Activated CD4-positive, alpha-beta T cell treated with anti-CD3 and anti-CD28 coated beads for 36 hours (primary cell): ENCODE measurements around the gene NOS1. TPM values are rescaled to one million over a fixed set of nuclear protein-coding genes. Genes with fewer than 3 reads are reported as not detected.

Experiments used
- ATAC-seq: fragments of 200-7000 bp; cut with Tn5 transposase; one replicate; pipeline ENCODE4 v1.10.0; 2021; ENCODE audit warnings: mild to moderate bottlenecking, moderate library complexity
- CTCF ChIA-PET: fragments of 350-600 bp; sonication (Branson Sonifier 250); formaldehyde crosslinking; loops from one replicate; lab custom pipeline; 2021; ENCODE audit warnings: antibody characterized with exemption; lab: Charles Lee
- POLR2A ChIA-PET: fragments of 350-600 bp; sonication (Branson Sonifier 250); formaldehyde crosslinking; loops from one replicate; lab custom pipeline; 2021; ENCODE audit warnings: antibody characterized with exemption, inconsistent platforms; lab: Charles Lee
- DNase-seq: peaks from one replicate; pipeline ENCODE4 v3.0.0-alpha.2; 2020
- H3K27ac Mint-ChIP-seq: one replicate; pipeline ENCODE4 v1.8.0; 2021; ENCODE audit warnings: mixed read lengths
- H3K27me3 Mint-ChIP-seq: one replicate; pipeline ENCODE4 v1.8.0; 2021; ENCODE audit warnings: mixed read lengths
- H3K36me3 Mint-ChIP-seq: one replicate; pipeline ENCODE4 v1.8.0; 2021; ENCODE audit warnings: low read depth, mixed read lengths
- H3K4me1 Mint-ChIP-seq: one replicate; pipeline ENCODE4 v1.8.0; 2021; ENCODE audit warnings: mixed read lengths
- H3K4me3 Mint-ChIP-seq: one replicate; pipeline ENCODE4 v1.8.0; 2021; ENCODE audit warnings: mild to moderate bottlenecking, moderate library complexity, mixed read lengths
- H3K9me3 Mint-ChIP-seq: one replicate; pipeline ENCODE4 v1.8.0; 2021; ENCODE audit warnings: low read depth, mixed read lengths
- intact Hi-C, 2 experiments: fragments of 100-400 bp; cut with DNase I in 1 of 2; cut with micrococcal nuclease in 1 of 2; formaldehyde crosslinking; loops; one replicate each; pipeline versions ENCODE4 v1.14.2 to v1.15.1; 2022 to 2024; cut with DNase I, micrococcal nuclease
- total RNA-seq, 2 experiments: library from RNA; stranded (reverse); gene quantifications; one replicate each; pipeline ENCODE4 v1.2.3, GENCODE V29; 2021

The NOS1 gene
- total RNA-seq, 2 experiments from 2014 or later, result not detected

DNA sequence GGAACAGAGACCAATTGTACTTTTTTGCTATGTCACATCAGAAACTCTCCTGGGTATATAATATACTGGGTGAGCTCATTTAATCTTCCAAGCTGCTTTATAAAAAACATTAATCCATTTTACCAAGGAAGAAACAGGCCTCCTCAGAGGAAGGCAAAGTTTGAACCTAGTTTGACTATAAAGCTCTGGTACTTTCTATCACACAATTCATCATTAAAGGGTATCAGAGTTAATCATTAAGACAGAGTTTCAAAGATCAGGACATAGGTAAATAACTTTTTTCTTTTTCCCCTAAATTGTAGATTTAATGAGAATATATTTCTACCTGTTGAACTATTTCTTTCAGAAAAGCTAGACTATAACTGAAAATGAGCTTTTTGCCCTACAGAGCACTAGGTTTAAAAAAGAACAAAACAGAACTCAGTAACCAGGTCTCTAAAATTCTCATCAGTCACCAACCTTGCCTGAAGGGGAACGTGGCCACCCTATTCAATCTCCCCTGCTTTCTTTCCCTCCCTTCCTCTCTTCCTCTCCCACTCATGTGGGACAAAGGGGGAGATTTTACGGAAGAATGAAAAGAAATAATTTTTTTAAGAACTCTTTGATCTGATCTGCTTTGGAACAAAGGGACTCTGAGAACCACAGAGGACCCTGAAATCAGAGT, 189.8 kb downstream of the NOS1 start:
- peaks cover 3% of the 10 kb centered on the region for H3K4me1 Mint-ChIP-seq
- no peak overlapping the region for H3K4me3 Mint-ChIP-seq
- no peak overlapping the region for H3K27ac Mint-ChIP-seq
- POLR2A ChIA-PET, result interaction anchor here (0.7 kb wide), 1 partner anchor 18 kb away, joined by 3 read pairs; the partner anchor contains the start of gene FBXO21
- ATAC-seq (no peak), DNase-seq (no peak)
- intact Hi-C loops, result no loop called here
- no peaks in the 10 kb centered on the region for H3K27me3 Mint-ChIP-seq
- H3K9me3 Mint-ChIP-seq, result no peaks in the 10 kb centered on the region
- H3K36me3 Mint-ChIP-seq, result peaks cover 59% of the 10 kb centered on the region
- CTCF ChIA-PET, result interaction anchor here (1.0 kb wide), 1 partner anchor 22 kb away, joined by 3 read pairs; no protein-coding TSS in a partner anchor

DNA sequence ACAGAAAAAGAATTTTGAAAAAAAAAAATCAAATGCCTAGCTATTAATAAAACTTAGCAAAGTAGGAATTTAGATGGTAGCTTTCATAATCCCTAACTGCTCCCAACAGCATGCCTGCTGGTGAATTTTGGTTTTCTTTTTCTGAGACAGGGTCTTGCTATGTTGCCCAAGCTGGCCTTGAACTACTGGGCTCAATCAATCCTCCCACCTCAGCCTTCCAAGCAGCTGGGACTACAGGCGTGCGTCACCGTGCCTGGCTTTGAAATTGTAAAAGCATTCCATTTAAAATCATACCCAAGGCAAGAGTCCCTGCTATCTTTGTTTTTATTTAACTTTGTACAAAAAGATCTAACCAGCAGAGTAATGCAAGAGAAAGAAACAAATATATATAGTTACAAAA, 191.9 kb downstream of the NOS1 start:
- peaks cover 51% of the 10 kb centered on the region for H3K36me3 Mint-ChIP-seq
- ChIA-PET POLR2A (no interaction called here), CTCF (no interaction called here)
- intact Hi-C loops, result no loop called here
- DNase-seq (no peak), ATAC-seq (no peak)
- H3K27ac Mint-ChIP-seq, result no peak overlapping the region
- no peak overlapping the region for H3K4me3 Mint-ChIP-seq
- no peaks in the 10 kb centered on the region for H3K4me1 Mint-ChIP-seq
- no peaks in the 10 kb centered on the region for H3K27me3 Mint-ChIP-seq
- H3K9me3 Mint-ChIP-seq, result no peaks in the 10 kb centered on the region

- ATAC-seq (no peak), DNase-seq (no peak)
- CTCF ChIA-PET, result interaction anchor here (0.7 kb wide), 1 partner anchor 1565 kb away, joined by 3 read pairs; no protein-coding TSS in a partner anchor
- no peaks in the 10 kb centered on the region for H3K4me1 Mint-ChIP-seq
- H3K9me3 Mint-ChIP-seq, result no peaks in the 10 kb centered on the region
- POLR2A ChIA-PET, result no interaction called here
- intact Hi-C loops, result no loop called here
- H3K27ac Mint-ChIP-seq, result no peak overlapping the region
- H3K36me3 Mint-ChIP-seq, result peaks cover 48% of the 10 kb centered on the region
- no peak overlapping the region for H3K4me3 Mint-ChIP-seq
- H3K27me3 Mint-ChIP-seq, result no peaks in the 10 kb centered on the region
These were observed 192.4 kb downstream of the NOS1 start for GRCh38 chr12:117168976-117169375.

- Mint-ChIP-seq H3K36me3 (peaks cover 52% of the 10 kb centered on the region), H3K4me3 (no peak overlapping the region), H3K27ac (no peak overlapping the region), H3K4me1 (no peaks in the 10 kb centered on the region), H3K27me3 (no peaks in the 10 kb centered on the region), H3K9me3 (no peaks in the 10 kb centered on the region)
- ChIA-PET CTCF (no interaction called here), POLR2A (interaction anchor here (0.6 to 1.1 kb wide), 2 partner anchors 20 to 225 kb away, joined by 3 to 6 read pairs; no protein-coding TSS in a partner anchor)
- intact Hi-C loops, result no loop called here
- DNase-seq (no peak), ATAC-seq (no peak)
These were observed 193.7 kb downstream of the NOS1 start for GRCh38 chr12:117167769-117168168.

DNA sequence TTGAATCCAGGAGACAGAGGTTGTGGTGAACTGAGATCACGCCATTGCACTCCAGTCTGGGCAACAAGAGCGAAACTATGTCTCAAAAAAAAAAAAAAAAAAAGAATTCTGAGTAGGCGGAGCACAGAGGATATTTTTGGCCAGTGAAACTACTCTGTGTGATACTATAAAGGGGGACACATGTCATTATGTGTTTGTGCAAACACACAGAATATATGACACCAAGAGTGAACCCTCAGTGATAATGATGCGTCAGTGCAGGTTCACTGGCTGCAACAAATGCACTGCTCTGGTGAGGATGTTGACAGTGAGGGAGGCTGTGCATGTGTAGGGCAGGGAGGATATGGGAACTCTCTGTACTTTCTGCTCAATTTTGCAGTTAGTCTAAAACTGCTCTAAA, 195.3 kb downstream of the NOS1 start:
- Mint-ChIP-seq H3K27ac (no peak overlapping the region), H3K9me3 (no peaks in the 10 kb centered on the region), H3K4me1 (no peaks in the 10 kb centered on the region), H3K36me3 (peaks cover 51% of the 10 kb centered on the region), H3K4me3 (no peak overlapping the region), H3K27me3 (no peaks in the 10 kb centered on the region)
- no peak for ATAC-seq
- intact Hi-C loops, result no loop called here
- DNase-seq, result no peak
- CTCF ChIA-PET, result interaction anchor here (0.8 kb wide), 1 partner anchor 79 kb away, joined by 3 read pairs; no protein-coding TSS in a partner anchor
- POLR2A ChIA-PET, result no interaction called here

DNA sequence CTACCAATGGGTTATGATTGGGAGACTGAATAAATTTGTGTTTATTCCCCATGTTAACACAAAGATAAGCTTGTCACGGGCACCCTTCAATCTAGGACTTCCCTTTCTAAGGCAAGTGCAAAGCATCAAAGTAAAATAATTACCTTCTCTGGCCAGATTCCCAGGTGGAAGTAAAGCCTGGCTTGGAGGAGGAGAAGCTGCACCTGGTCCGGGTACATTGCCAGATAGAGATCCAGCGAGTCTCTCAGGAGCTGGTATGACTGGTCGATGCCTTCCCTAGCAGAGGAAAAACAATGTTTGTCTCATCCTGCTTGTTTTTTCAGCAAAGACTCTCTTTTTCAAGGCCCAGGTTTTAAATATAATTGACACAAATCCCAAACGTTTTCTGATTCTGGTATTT, 196.1 kb downstream of the NOS1 start:
- POLR2A ChIA-PET, result interaction anchor here (0.6 kb wide), 1 partner anchor 223 kb away, joined by 4 read pairs; no protein-coding TSS in a partner anchor

GRCh38 chr12:117162633-117163032, 198.8 kb downstream of the NOS1 start:
- no peaks in the 10 kb centered on the region for H3K4me1 Mint-ChIP-seq
- H3K27ac Mint-ChIP-seq, result no peak overlapping the region
- no peaks in the 10 kb centered on the region for H3K9me3 Mint-ChIP-seq
- POLR2A ChIA-PET, result interaction anchor here (0.7 kb wide), 1 partner anchor 13 kb away, joined by 10 read pairs; no protein-coding TSS in a partner anchor
- no peak for DNase-seq
- no peak overlapping the region for H3K4me3 Mint-ChIP-seq
- CTCF ChIA-PET, result no interaction called here
- peaks cover 59% of the 10 kb centered on the region for H3K36me3 Mint-ChIP-seq
- intact Hi-C loops, result no loop called here
- H3K27me3 Mint-ChIP-seq, result no peaks in the 10 kb centered on the region
- ATAC-seq, result no peak

More for the DNA sequence above, 196.1 kb downstream of the NOS1 start:
- H3K36me3 Mint-ChIP-seq, result peaks cover 51% of the 10 kb centered on the region
- no peaks in the 10 kb centered on the region for H3K27me3 Mint-ChIP-seq
- DNase-seq (no peak), ATAC-seq (no peak)
- peak overlapping the region; percentile 9 for H3K27ac Mint-ChIP-seq
- no peaks in the 10 kb centered on the region for H3K4me1 Mint-ChIP-seq
- intact Hi-C loops, result no loop called here
- CTCF ChIA-PET, result interaction anchor here (0.8 to 2.3 kb wide), 2 partner anchors 9 to 78 kb away, joined by 3 to 7 read pairs; no protein-coding TSS in a partner anchor
- H3K9me3 Mint-ChIP-seq, result no peaks in the 10 kb centered on the region
- H3K4me3 Mint-ChIP-seq, result no peak overlapping the region

DNA sequence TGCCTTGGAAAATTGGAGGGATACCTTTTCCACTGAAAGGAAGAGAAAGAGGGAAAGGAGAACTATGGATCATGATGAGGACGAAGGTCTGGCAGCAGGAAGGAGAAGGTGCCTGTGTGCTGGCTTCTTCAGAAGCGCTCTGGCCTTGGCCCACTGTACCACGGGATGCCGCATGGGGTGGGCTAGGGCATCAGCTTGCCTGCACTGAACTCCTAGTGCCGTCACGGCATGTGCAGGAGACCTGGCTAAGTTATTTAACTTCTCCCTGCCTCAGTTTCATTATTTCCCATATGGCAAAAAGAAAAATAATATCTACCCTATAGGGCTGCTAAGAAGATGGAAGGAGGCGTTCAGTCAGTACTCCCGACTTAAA, 199.3 kb downstream of the NOS1 start:
- intact Hi-C loops, result no loop called here
- H3K4me3 Mint-ChIP-seq, result no peak overlapping the region
- H3K4me1 Mint-ChIP-seq, result no peaks in the 10 kb centered on the region
- no peak overlapping the region for H3K27ac Mint-ChIP-seq
- no peaks in the 10 kb centered on the region for H3K27me3 Mint-ChIP-seq
- CTCF ChIA-PET, result no interaction called here
- peaks cover 63% of the 10 kb centered on the region for H3K36me3 Mint-ChIP-seq
- DNase-seq (no peak), ATAC-seq (no peak)
- no peaks in the 10 kb centered on the region for H3K9me3 Mint-ChIP-seq
- POLR2A ChIA-PET, result interaction anchor here (0.7 kb wide), 1 partner anchor 13 kb away, joined by 10 read pairs; no protein-coding TSS in a partner anchor

DNA sequence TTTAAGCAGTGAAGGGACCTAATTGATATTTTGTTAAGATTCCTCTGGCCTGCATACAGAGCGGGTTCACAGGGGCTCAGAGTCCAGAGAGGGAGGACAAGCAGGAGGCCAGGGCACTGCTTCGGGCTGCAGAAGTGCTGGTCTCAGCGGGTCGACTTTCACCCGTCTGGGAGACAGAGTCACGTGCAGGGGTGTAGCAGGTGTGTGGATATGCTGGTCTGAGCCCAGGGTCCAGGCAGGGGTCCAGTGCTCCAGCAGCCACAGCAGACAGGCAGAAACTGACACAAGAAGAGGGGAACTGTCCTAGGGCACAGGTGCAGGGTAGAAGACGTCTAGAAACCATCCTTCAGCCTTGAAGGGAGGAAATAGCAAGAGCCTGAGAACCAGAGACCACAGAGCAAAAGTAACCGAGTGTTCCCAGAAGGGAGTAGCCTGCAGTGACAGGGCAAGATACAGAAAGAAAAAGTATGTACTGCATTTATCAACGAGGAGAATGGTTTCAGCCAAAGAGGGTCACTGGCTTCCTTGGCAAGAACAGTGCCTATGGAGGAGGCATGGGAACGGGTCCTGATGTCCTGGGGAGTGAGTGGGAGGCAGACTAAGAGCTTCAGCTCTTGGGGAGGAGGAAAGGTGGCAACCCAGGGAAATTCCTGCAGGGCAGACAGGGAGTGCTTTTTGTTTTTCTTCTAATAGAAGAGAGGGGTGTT, 199.8 kb downstream of the NOS1 start:
- Mint-ChIP-seq H3K4me1 (no peaks in the 10 kb centered on the region), H3K9me3 (no peaks in the 10 kb centered on the region), H3K27me3 (no peaks in the 10 kb centered on the region), H3K27ac (no peak overlapping the region), H3K4me3 (no peak overlapping the region), H3K36me3 (peaks cover 62% of the 10 kb centered on the region)
- ATAC-seq (no peak), DNase-seq (no peak)
- ChIA-PET CTCF (no interaction called here), POLR2A (no interaction called here)
- intact Hi-C loops, result no loop called here

DNA sequence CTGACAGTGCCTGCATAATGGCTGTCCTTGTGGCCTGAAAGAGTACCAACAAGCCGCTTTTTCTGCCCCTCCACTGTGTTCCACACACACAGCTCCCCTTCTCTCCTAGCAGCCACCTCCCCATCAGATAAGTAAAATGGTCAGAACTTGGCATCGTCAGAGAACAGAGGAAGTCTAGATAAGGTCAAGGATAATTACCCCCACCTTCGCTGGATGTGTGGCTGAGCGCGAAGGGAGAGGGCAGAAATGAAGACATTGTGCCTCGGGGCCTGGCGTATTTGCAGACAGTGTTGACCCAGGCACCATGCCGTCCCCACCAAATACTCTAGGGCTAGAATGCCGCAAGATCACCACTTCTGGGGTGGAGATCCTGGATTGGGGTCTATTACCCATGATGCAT, 201.8 kb downstream of the NOS1 start:
- intact Hi-C loops, result no loop called here
- ATAC-seq, result no peak
- no peak for DNase-seq
- no peak overlapping the region for H3K4me3 Mint-ChIP-seq
- H3K27me3 Mint-ChIP-seq, result no peaks in the 10 kb centered on the region
- CTCF ChIA-PET, result no interaction called here
- H3K27ac Mint-ChIP-seq, result no peak overlapping the region
- H3K36me3 Mint-ChIP-seq, result peaks cover 67% of the 10 kb centered on the region
- H3K9me3 Mint-ChIP-seq, result no peaks in the 10 kb centered on the region
- peaks cover 2% of the 10 kb centered on the region for H3K4me1 Mint-ChIP-seq
- POLR2A ChIA-PET, result no interaction called here

GRCh38 chr12:117158911-117159553, 202.4 kb downstream of the NOS1 start:
- intact Hi-C loops, result no loop called here
- ChIA-PET CTCF (interaction anchor here (0.9 kb wide), 1 partner anchor 30 kb away, joined by 3 read pairs; no protein-coding TSS in a partner anchor), POLR2A (no interaction called here)
- ATAC-seq (no peak), DNase-seq (no peak)
- H3K4me3 Mint-ChIP-seq, result no peak overlapping the region
- no peaks in the 10 kb centered on the region for H3K27me3 Mint-ChIP-seq
- no peaks in the 10 kb centered on the region for H3K9me3 Mint-ChIP-seq
- H3K36me3 Mint-ChIP-seq, result peaks cover 68% of the 10 kb centered on the region
- peaks cover 2% of the 10 kb centered on the region for H3K4me1 Mint-ChIP-seq
- H3K27ac Mint-ChIP-seq, result no peak overlapping the region
